Thyroid gland (tissue), 4 donors: Measurements from ENCODE around the gene ABCG1.

ENCODE experiments used
- POLR2A ChIP-seq, 2 donors: fragments of 450-650 bp; IDR thresholded peaks; one replicate each; pipeline ENCODE4 v1.6.1; 2017; ENCODE audit warnings: antibody characterized with exemption in 2 of 2, mild to moderate bottlenecking in 2 of 2, moderate library complexity in 1 of 2
- TF ChIP-seq, protein P1 (sequence below), 6 experiments: fragments of 200-600 bp in 3 of 6; fragments of 450-650 bp in 3 of 6; sonication (generic) in 3 of 6; IDR thresholded peaks; one replicate each; pipeline ENCODE4 v1.5.1; 2016 to 2019; ENCODE audit warnings: antibody characterized with exemption in 6 of 6, mild to moderate bottlenecking in 2 of 6, inconsistent platforms in 1 of 6, moderate library complexity in 1 of 6

DNA sequence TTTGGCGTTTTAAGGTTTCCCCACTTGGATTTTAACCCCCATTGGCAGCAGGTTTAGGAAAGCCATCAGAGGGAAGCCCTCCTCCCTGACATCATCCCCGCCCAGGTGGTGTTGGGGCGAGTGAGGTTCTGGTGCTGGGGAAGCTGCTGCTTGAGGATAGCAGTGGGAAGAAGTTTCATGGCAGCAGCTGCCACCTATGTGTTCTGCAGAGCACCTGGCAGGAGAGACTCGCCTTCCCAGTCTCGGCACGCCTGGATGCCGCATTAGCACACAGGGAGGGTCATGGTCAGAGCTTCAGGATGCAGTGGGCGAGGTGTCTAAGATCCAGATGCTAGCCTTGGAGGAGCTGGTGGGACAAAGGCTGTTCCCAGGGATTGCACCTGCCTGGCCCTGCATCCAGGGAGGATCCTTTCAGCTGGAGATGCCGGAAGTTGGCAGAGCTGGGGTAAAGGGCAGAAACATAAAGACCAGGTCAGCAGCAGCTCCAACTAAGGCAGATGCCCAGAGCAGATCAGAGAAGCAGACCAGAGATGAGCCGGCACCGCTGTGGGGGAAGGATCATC, 33.9 kb downstream of the ABCG1 start:
- TF ChIP-seq, protein P1, sequence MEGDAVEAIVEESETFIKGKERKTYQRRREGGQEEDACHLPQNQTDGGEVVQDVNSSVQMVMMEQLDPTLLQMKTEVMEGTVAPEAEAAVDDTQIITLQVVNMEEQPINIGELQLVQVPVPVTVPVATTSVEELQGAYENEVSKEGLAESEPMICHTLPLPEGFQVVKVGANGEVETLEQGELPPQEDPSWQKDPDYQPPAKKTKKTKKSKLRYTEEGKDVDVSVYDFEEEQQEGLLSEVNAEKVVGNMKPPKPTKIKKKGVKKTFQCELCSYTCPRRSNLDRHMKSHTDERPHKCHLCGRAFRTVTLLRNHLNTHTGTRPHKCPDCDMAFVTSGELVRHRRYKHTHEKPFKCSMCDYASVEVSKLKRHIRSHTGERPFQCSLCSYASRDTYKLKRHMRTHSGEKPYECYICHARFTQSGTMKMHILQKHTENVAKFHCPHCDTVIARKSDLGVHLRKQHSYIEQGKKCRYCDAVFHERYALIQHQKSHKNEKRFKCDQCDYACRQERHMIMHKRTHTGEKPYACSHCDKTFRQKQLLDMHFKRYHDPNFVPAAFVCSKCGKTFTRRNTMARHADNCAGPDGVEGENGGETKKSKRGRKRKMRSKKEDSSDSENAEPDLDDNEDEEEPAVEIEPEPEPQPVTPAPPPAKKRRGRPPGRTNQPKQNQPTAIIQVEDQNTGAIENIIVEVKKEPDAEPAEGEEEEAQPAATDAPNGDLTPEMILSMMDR (IDR thresholded peaks at IDR 0.05): no peak
- TF ChIP-seq POLR2A (IDR thresholded peaks at IDR 0.05): no peak
